ENCODE data around the gene CLASP1. TPM values are rescaled to one million over a fixed set of nuclear protein-coding genes. Genes with fewer than 3 reads are reported as not detected.

The CLASP1 gene
- total RNA-seq, 1 experiment from 2014 or later = 45.9 TPM

GRCh38 chr2:121431214-121431613, 218.0 kb downstream of the CLASP1 start:
- Histone ChIP-seq H3K14ac (ENCODE audit: insufficient read depth, low read length) (no peak overlapping the region), H3K9me3 (ENCODE audit: control insufficient read depth, low read depth, low read length) (no peaks in the 10 kb centered on the region), H3T11ph (ENCODE audit: low read length) (no peak overlapping the region), H4K91ac (ENCODE audit: insufficient read length, low read depth, low read length) (no peak overlapping the region), H3K27me3 (ENCODE audit: insufficient read depth, low read length) (no peaks in the 10 kb centered on the region), H4K8ac (replicated peaks; ENCODE audit: insufficient read length, low read depth, low read length) (no peak overlapping the region), H3K27ac (ENCODE audit: insufficient read length, low read depth, low read length) (no peak overlapping the region), H3K79me2 (ENCODE audit: insufficient read depth, low read length) (no peaks in the 10 kb centered on the region), H3K79me1 (ENCODE audit: insufficient read depth, low read depth, low read length, poor library complexity, severe bottlenecking) (no peaks in the 10 kb centered on the region), H3K9ac (ENCODE audit: extremely low read depth, insufficient read length, low read length) (no peak overlapping the region), H2BK12ac (ENCODE audit: insufficient read length, low read depth, low read length) (no peak overlapping the region), H3K23ac (ENCODE audit: insufficient read length, low read depth, low read length) (no peak overlapping the region), H3K4ac (ENCODE audit: low read depth, low read length) (no peak overlapping the region), H3K56ac (ENCODE audit: insufficient read length, low read depth, low read length) (no peak overlapping the region), H3K4me2 (ENCODE audit: insufficient read depth, insufficient read length, low read length) (no peak overlapping the region), H3K4me1 (ENCODE audit: insufficient read depth, low read length) (no peaks in the 10 kb centered on the region), H2BK5ac (ENCODE audit: insufficient read length, low read length) (no peak overlapping the region), H2BK20ac (ENCODE audit: low read depth, low read length, poor library complexity, severe bottlenecking) (no peak overlapping the region), H3K23me2 (ENCODE audit: insufficient read length, low read depth, low read length, poor library complexity, severe bottlenecking) (no peaks in the 10 kb centered on the region), H2BK120ac (ENCODE audit: low read depth, low read length, poor library complexity, severe bottlenecking) (no peak overlapping the region), H2BK15ac (ENCODE audit: low read depth, low read length) (no peak overlapping the region), H3K18ac (ENCODE audit: insufficient read length, low read depth, low read length) (no peak overlapping the region), H2AFZ (ENCODE audit: low read length) (no peak overlapping the region), H4K20me1 (ENCODE audit: control insufficient read depth, insufficient read depth, insufficient read length) (no peaks in the 10 kb centered on the region), H2AK5ac (ENCODE audit: insufficient read length, low read length) (no peak overlapping the region), H4K5ac (ENCODE audit: insufficient read length, low read depth, low read length) (no peak overlapping the region)
- Mint-ChIP-seq H3K36me3 (ENCODE audit: insufficient read depth in 1 of 3, low read depth in 3 of 3) (peaks cover 8 to 27% (median 22%) of the 10 kb centered on the region in 3 experiments; a peak in 5 of 7 replicates), H3K27ac (no peak overlapping the region), H3K27me3 (ENCODE audit: low read depth) (no peaks in the 10 kb centered on the region), H3K4me1 (no peaks in the 10 kb centered on the region), H3K4me3 (no peak overlapping the region), H3K9me3 (no peaks in the 10 kb centered on the region)
- WGBS (ENCODE audit: extremely low coverage, insufficient read length, low lambda C conversion rate) = no CpG with 5 or more reads among the region's 1 CpG
- no peak for DNase-seq
- TF ChIP-seq CTCF (conservative IDR thresholded peaks at IDR 0.05) = no peak

All from H9 (cell line).